ENCODE results near the gene FOXD1.
"Not testable (repeated sequence)": the region's sequence is repeated elsewhere in the genome, so short reads cannot be mapped to it uniquely, and the experiment has no call there.

The FOXD1 gene

GRCh38 chr5:73412597-73412988 lies 36.0 kb downstream of the FOXD1 start:
- no peak for DNase-seq

GRCh38 chr5:73411936-73412596 lies 36.5 kb downstream of the FOXD1 start:
- DNase-seq: no peak

GRCh38 chr5:73409927-73410326 lies 38.6 kb downstream of the FOXD1 start:
- not testable (repeated sequence) for DNase-seq

- DNase-seq: no peak
These were observed 42.9 kb downstream of the FOXD1 start for GRCh38 chr5:73405691-73406090.

GRCh38 chr5:73399775-73400174 lies 48.8 kb downstream of the FOXD1 start:
- no peak for DNase-seq
